Left renal pelvis (tissue), 4 donors: ENCODE results near the gene RPS13. TPM values are rescaled to one million over a fixed set of nuclear protein-coding genes. Genes with fewer than 3 reads are reported as not detected.
A peak's percentile ranks its signal among the peaks of the same experiment; 100 is the strongest.
"Not testable (repeated sequence)": the region's sequence is repeated elsewhere in the genome, so short reads cannot be mapped to it uniquely, and the experiment has no call there.

Source experiments
- DNase-seq, 4 donors: peaks; one replicate each; pipeline ENCODE4 v3.0.0-alpha.2; 2013; ENCODE audit warnings: low read depth in 4 of 4, low spot score in 3 of 4
- polyA plus RNA-seq, 4 donors: library from polyadenylated mRNA; unstranded; fragments of 120-200 nt; gene quantifications; one replicate each; pipeline ENCODE4 v1.2.1, GENCODE V29; 2013; ENCODE audit not compliant: insufficient read length in 4 of 4

Gene RPS13
- 1,000 to 10,000 TPM; 1,142 to 1,416 (median 1,340) TPM for polyA plus RNA-seq

GRCh38 chr11:17077520-17078401 is at the start of gene RPS13:
TSS of gene RPS13 (minus strand) at chr11:17077667. CDS start at chr11:17077641, 26 bp downstream.
- peak; percentile 96 to 98 (median 98) for DNase-seq

- DNase-seq: no peak
These were observed 44.5 kb upstream of the RPS13 start for GRCh38 chr11:17121981-17122380.

- no peak for DNase-seq
These were observed 39.8 kb upstream of the RPS13 start for GRCh38 chr11:17117262-17117661.

- no peak for DNase-seq
These were observed 38.6 kb upstream of the RPS13 start for GRCh38 chr11:17116117-17116516.

- not testable (repeated sequence) for DNase-seq
These were observed 30.3 kb upstream of the RPS13 start for GRCh38 chr11:17107745-17108144.

- peak in 1 of 4 donors; percentile 32 for DNase-seq
These were observed 28.1 kb upstream of the RPS13 start for GRCh38 chr11:17105404-17106040.

GRCh38 chr11:17102462-17102861 is 25.0 kb upstream of the RPS13 start:
- DNase-seq: no peak

- DNase-seq: no peak
These were observed 21.2 kb upstream of the RPS13 start for GRCh38 chr11:17098658-17099057.

- DNase-seq: no peak
These were observed 20.6 kb upstream of the RPS13 start for GRCh38 chr11:17098038-17098437.

GRCh38 chr11:17085976-17086375 is 8.5 kb upstream of the RPS13 start:
- not testable (repeated sequence) for DNase-seq

GRCh38 chr11:17077240-17077519 is 287 bp downstream of the RPS13 start:
- no peak for DNase-seq

- no peak for DNase-seq
These were observed 789 bp downstream of the RPS13 start for GRCh38 chr11:17076517-17077239.

- DNase-seq: no peak
These were observed 2.0 kb downstream of the RPS13 start for GRCh38 chr11:17075506-17075905.

GRCh38 chr11:17073370-17074027 is 4.0 kb downstream of the RPS13 start:
- no peak for DNase-seq

GRCh38 chr11:17067417-17067816 is 10.1 kb downstream of the RPS13 start:
- DNase-seq: no peak

GRCh38 chr11:17066691-17067090 is 10.8 kb downstream of the RPS13 start:
- no peak for DNase-seq

GRCh38 chr11:17063171-17064002 is 14.1 kb downstream of the RPS13 start:
- no peak for DNase-seq

GRCh38 chr11:17051146-17051545 is 26.3 kb downstream of the RPS13 start:
- DNase-seq: not testable (repeated sequence)

GRCh38 chr11:17048491-17048890 is 29.0 kb downstream of the RPS13 start:
- not testable (repeated sequence) for DNase-seq

- no peak for DNase-seq
These were observed 30.8 kb downstream of the RPS13 start for GRCh38 chr11:17046690-17047089.
